HCT116 (cell line): ENCODE results near the gene ARHGEF40. TPM values are rescaled to one million over a fixed set of nuclear protein-coding genes. Genes with fewer than 3 reads are reported as not detected.

Source experiments
- ATAC-seq: fragments of 200-7000 bp; cut with Tn5 transposase; 2 replicates; pipeline ENCODE4 v1.9.1; 2020; ENCODE audit warnings: mild to moderate bottlenecking, moderate library complexity
- BruUV-seq: library from RNA; stranded (reverse); fragments of 400-500 nt; replicated peaks from 2 replicates; lab custom pipeline; 2021; lab: Mats Ljungman, UMichigan
- CTCF ChIA-PET: fragments of 300-600 bp; sonication (Branson Sonifier 250); formaldehyde crosslinking; loops from one replicate; lab custom pipeline; 2021; ENCODE audit warnings: antibody characterized with exemption; lab: Charles Lee
- POLR2A ChIA-PET: fragments of 300-600, 350-600 bp; sonication (Branson Sonifier 250); formaldehyde crosslinking; loops from one replicate; lab custom pipeline; 2021; ENCODE audit warnings: antibody characterized with exemption; lab: Charles Lee
- RAD21 ChIA-PET, 2 experiments: fragments of 300-600 bp; sonication (Branson Sonifier 250); formaldehyde crosslinking; loops; one replicate each; lab custom pipeline; 2023; ENCODE audit warnings: low total read pairs in 2 of 2; ENCODE audit not compliant: uncharacterized antibody in 2 of 2, unreplicated experiment in 2 of 2, low non-redundant PET in 1 of 2; lab: Charles Lee
- DNase-seq: peaks from one replicate; pipeline ENCODE4 v3.0.0-alpha.2; 2010; ENCODE audit warnings: low read depth, low spot score
- H2AFZ ChIP-seq: fragments of 200-600 bp; shearing (Covaris generic), sonication (generic); 2 replicates; pipeline ENCODE4 v1.6.1; 2017; ENCODE audit warnings: low read depth, mixed run types, mixed read lengths, antibody characterized with exemption, low read length; ENCODE audit not compliant: poor library complexity, severe bottlenecking
- H3K27ac ChIP-seq: 2 replicates; pipeline ENCODE4 v1.5.1; 2012; ENCODE audit warnings: low read depth, low read length
- H3K27me3 ChIP-seq: fragments of 200-600 bp; sonication (generic); 2 replicates; pipeline ENCODE4 v1.6.1; 2016; ENCODE audit warnings: mixed run types, low read length, mixed read lengths; ENCODE audit not compliant: insufficient read depth
- H3K36me3 ChIP-seq, 2 experiments: fragments of 200-500 bp in 1 of 2; fragments of 200-600 bp in 1 of 2; sonication (Bioruptor generic) in 1 of 2; sonication (generic) in 1 of 2; 2 replicates each; pipeline versions ENCODE4 v1.5.1 to v1.6.1; 2014 to 2016; ENCODE audit warnings: low read length in 2 of 2, inconsistent platforms in 1 of 2, mixed read lengths in 1 of 2, mixed run types in 1 of 2; ENCODE audit not compliant: insufficient read depth in 2 of 2, control insufficient read depth in 1 of 2
- H3K4me1 ChIP-seq, 2 experiments: fragments of 200-600 bp in 1 of 2; sonication (generic) in 1 of 2; 2 replicates each; pipeline versions ENCODE4 v1.5.1 to v1.6.1; 2012 to 2017; ENCODE audit warnings: low read length in 2 of 2, inconsistent platforms in 1 of 2, mild to moderate bottlenecking in 1 of 2, mixed read lengths in 1 of 2, mixed run types in 1 of 2, moderate library complexity in 1 of 2; ENCODE audit not compliant: insufficient read depth in 2 of 2, control insufficient read depth in 1 of 2
- H3K4me2 ChIP-seq: fragments of 200-600 bp; sonication (generic); 2 replicates; pipeline ENCODE4 v1.6.1; 2017; ENCODE audit warnings: mixed run types, low read length, mixed read lengths
- H3K4me3 ChIP-seq, 2 experiments: fragments of 200-600 bp in 1 of 2; sonication (generic) in 1 of 2; replicated peaks in 1 of 2; 2 replicates each; pipeline ENCODE4 v1.5.1; 2011 to 2016; ENCODE audit warnings: low read length in 2 of 2, control low read depth in 1 of 2, low read depth in 1 of 2, mild to moderate bottlenecking in 1 of 2, mixed read lengths in 1 of 2, mixed run types in 1 of 2
- H3K79me2 ChIP-seq: fragments of 200-600 bp; sonication (generic); 2 replicates; pipeline ENCODE4 v1.6.1; 2017; ENCODE audit warnings: mild to moderate bottlenecking, mixed run types, low read length, moderate library complexity, mixed read lengths; ENCODE audit not compliant: insufficient read depth
- H3K9ac ChIP-seq: fragments of 200-600 bp; sonication (generic); 2 replicates; pipeline ENCODE4 v1.6.1; 2016; ENCODE audit warnings: low read length, mixed read lengths
- H3K9me2 ChIP-seq: fragments of 200-600 bp; sonication (generic), shearing (Covaris generic); 2 replicates; pipeline ENCODE4 v1.6.1; 2017; ENCODE audit warnings: mixed run types, mild to moderate bottlenecking, moderate library complexity; ENCODE audit not compliant: insufficient read depth
- H3K9me3 ChIP-seq, 2 experiments: fragments of 200-500 bp in 1 of 2; fragments of 200-600 bp in 1 of 2; sonication (Bioruptor generic) in 1 of 2; sonication (generic) in 1 of 2; 2 replicates each; pipeline ENCODE4 v1.6.1; 2014 to 2017; ENCODE audit warnings: low read length in 2 of 2, mixed read lengths in 2 of 2, inconsistent platforms in 1 of 2, low read depth in 1 of 2, mild to moderate bottlenecking in 1 of 2, mixed run types in 1 of 2, moderate library complexity in 1 of 2; ENCODE audit not compliant: control insufficient read depth in 1 of 2, insufficient read depth in 1 of 2
- H4K20me1 ChIP-seq: fragments of 200-600 bp; sonication (generic), shearing (Covaris generic); 2 replicates; pipeline ENCODE4 v1.6.1; 2017; ENCODE audit warnings: mixed run types, mild to moderate bottlenecking, moderate library complexity; ENCODE audit not compliant: insufficient read depth
- ATF3 ChIP-seq: IDR thresholded peaks from 2 replicates; pipeline ENCODE4 v1.6.1; 2012
- EZH2 ChIP-seq: fragments of 200-600 bp; sonication (generic); IDR thresholded peaks from 2 replicates; pipeline ENCODE4 v1.6.1; 2017; ENCODE audit warnings: antibody characterized with exemption, mixed run types
- FOSL1 ChIP-seq: IDR thresholded peaks from 2 replicates; pipeline ENCODE4 v1.6.1; 2012; ENCODE audit warnings: low read depth
- POLR2A ChIP-seq: IDR thresholded peaks from 2 replicates; pipeline ENCODE4 v1.7.0; 2011; ENCODE audit warnings: borderline replicate concordance; ENCODE audit not compliant: insufficient read depth, insufficient read length; ENCODE audit errors: extremely low read depth
- POLR2AphosphoS5 ChIP-seq: IDR thresholded peaks from 2 replicates; pipeline ENCODE4 v1.6.1; 2011; ENCODE audit warnings: mild to moderate bottlenecking, low read depth, low read length, moderate library complexity
- RAD21 ChIP-seq: IDR thresholded peaks from 2 replicates; pipeline ENCODE4 v1.6.1; 2012; ENCODE audit warnings: low read depth, mild to moderate bottlenecking
- SIN3A ChIP-seq: IDR thresholded peaks from 2 replicates; pipeline ENCODE4 v1.6.1; 2012; ENCODE audit warnings: low read depth
- TCF7L2 ChIP-seq: IDR thresholded peaks from 2 replicates; pipeline ENCODE4 v1.7.0; 2011; ENCODE audit warnings: borderline replicate concordance, inconsistent platforms; ENCODE audit not compliant: insufficient read depth, insufficient read length; ENCODE audit errors: extremely low read depth
- YY1 ChIP-seq: IDR thresholded peaks from 2 replicates; pipeline ENCODE4 v1.6.1; 2011; ENCODE audit warnings: low read length, low read depth, moderate library complexity, mild to moderate bottlenecking; ENCODE audit not compliant: insufficient replicate concordance; ENCODE audit errors: extremely low read depth
- ZFX ChIP-seq: fragments of 450-650 bp; IDR thresholded peaks from 2 replicates; pipeline ENCODE4 v1.6.1; 2017
- intact Hi-C: fragments of 100-400 bp; cut with micrococcal nuclease; formaldehyde crosslinking; loops from 2 replicates; pipeline ENCODE4 v1.10.0; 2022
- total RNA-seq: library from RNA; stranded (reverse); gene quantifications from one replicate; pipeline ENCODE4 v1.2.1, GENCODE V29; 2021; ENCODE audit not compliant: unreplicated experiment
- TF ChIP-seq, protein P1 (sequence below): IDR thresholded peaks from 2 replicates; pipeline ENCODE4 v1.6.1; 2012

ARHGEF40 gene
- total RNA-seq, 1 experiment from 2014 or later: 6.3 TPM

DNA sequence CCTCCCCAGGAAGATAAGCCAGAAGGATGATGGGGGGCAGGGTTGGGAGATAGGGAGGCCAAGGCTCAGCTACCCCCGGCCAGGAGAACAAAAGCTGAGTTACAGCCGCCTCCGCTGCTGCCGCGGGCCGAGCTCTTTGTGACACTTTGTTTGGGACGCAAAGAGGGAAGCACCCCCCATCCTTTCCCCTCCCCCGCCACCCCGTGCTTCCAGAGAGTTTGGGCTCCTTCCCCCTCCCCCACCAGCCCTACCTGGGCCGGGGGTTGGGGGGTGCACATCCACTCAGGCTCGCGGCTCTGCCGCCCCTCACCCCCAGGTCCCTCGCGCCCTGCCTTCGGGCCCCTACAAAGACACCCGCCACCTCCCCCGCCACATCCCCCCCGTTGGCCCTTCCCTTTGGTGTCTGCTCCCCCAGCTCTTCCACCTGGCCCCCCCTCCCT lies 27.6 kb downstream of the ARHGEF40 start:
- no peak overlapping the region for H3K9ac ChIP-seq
- H3K36me3 ChIP-seq: no peaks in the 10 kb centered on the region
- no peak overlapping the region for H3K4me2 ChIP-seq
- H3K9me2 ChIP-seq: no peaks in the 10 kb centered on the region
- no peak overlapping the region for H3K27ac ChIP-seq
- TF ChIP-seq RAD21: no peak
- no peak for TF ChIP-seq POLR2AphosphoS5
- no peak for TF ChIP-seq TCF7L2
- no peak for TF ChIP-seq POLR2A
- no peak for TF ChIP-seq EZH2
- intact Hi-C loops: no loop called here
- BruUV-seq: no TSS peak
- POLR2A ChIA-PET: no interaction called here
- peaks cover 18 to 29% of the 10 kb centered on the region in 2 experiments for H3K4me1 ChIP-seq
- H3K9me3 ChIP-seq: no peaks in the 10 kb centered on the region
- DNase-seq: no peak
- H4K20me1 ChIP-seq: no peaks in the 10 kb centered on the region
- H2AFZ ChIP-seq: no peak overlapping the region
- CTCF ChIA-PET: interaction anchor here (1.3 to 1.4 kb wide), 2 partner anchors 29 to 83 kb away, joined by 4 to 7 read pairs; no protein-coding TSS in a partner anchor
- H3K79me2 ChIP-seq: no peaks in the 10 kb centered on the region
- RAD21 ChIA-PET: no interaction called here
- ATAC-seq: no peak
- no peak overlapping the region for H3K4me3 ChIP-seq
- H3K27me3 ChIP-seq: no peaks in the 10 kb centered on the region

GRCh38 chr14:21098076-21098891 lies 28.2 kb downstream of the ARHGEF40 start, which contains the start of gene ZNF219:
Gene ZNF219 (minus strand): TSS chr14:21098655. CDS start chr14:21093591, 5,064 bp downstream.
- Histone ChIP-seq H3K36me3 (no peaks in the 10 kb centered on the region), H2AFZ (peak within 1 kb of the TSS; percentile 66), H3K9ac (peak within 1 kb of the TSS; percentile 66), H3K4me3 (peak within 1 kb of the TSS; percentile 55 to 70), H3K4me2 (peak within 1 kb of the TSS; percentile 93), H3K27ac (no peak within 1 kb of the TSS), H4K20me1 (no peaks in the 10 kb centered on the region), H3K9me2 (no peaks in the 10 kb centered on the region), H3K79me2 (no peaks in the 10 kb centered on the region), H3K9me3 (no peaks in the 10 kb centered on the region), H3K27me3 (no peaks in the 10 kb centered on the region), H3K4me1 (peaks cover 22 to 36% of the 10 kb centered on the region in 2 experiments)
- POLR2A ChIA-PET: no interaction called here
- BruUV-seq: no TSS peak
- RAD21 ChIA-PET: no interaction called here
- ATAC-seq (peak; percentile 59), DNase-seq (no peak)
- CTCF ChIA-PET: interaction anchor here (1.3 to 1.4 kb wide), 2 partner anchors 30 to 83 kb away, joined by 4 to 7 read pairs; no protein-coding TSS in a partner anchor
- intact Hi-C loops: no loop called here
- no peak for TF ChIP-seq ZFX
- TF ChIP-seq, protein P1, sequence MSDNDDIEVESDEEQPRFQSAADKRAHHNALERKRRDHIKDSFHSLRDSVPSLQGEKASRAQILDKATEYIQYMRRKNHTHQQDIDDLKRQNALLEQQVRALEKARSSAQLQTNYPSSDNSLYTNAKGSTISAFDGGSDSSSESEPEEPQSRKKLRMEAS: no peak
- no peak for TF ChIP-seq YY1
- TF ChIP-seq EZH2: no peak
- no peak for TF ChIP-seq ATF3
- no peak for TF ChIP-seq SIN3A
- no peak for TF ChIP-seq FOSL1
